Keratinocyte (primary cell): Measurements from ENCODE around the gene MUC6. TPM values are rescaled to one million over a fixed set of nuclear protein-coding genes. Genes with fewer than 3 reads are reported as not detected.

Experiments used
- DNase-seq: peaks from one replicate; pipeline ENCODE4 v3.0.0-alpha.2; 2011; ENCODE audit warnings: low read depth, missing footprints, low spot score
- FAIRE-seq: peaks from 2 replicates; lab custom pipeline; 2011; peaks lifted over from hg19 to GRCh38; lab: Jason Lieb, UNC
- H2AFZ ChIP-seq: 2 replicates; pipeline ENCODE4 v1.6.0; 2012; ENCODE audit warnings: low read length, control low read depth, inconsistent platforms; ENCODE audit not compliant: control insufficient read depth
- H3K27ac ChIP-seq: 2 replicates; pipeline ENCODE4 v1.5.1; 2011; ENCODE audit warnings: low read length; ENCODE audit not compliant: control insufficient read depth, insufficient read depth
- H3K27me3 ChIP-seq: 3 replicates; pipeline ENCODE4 v1.6.0; 2011; ENCODE audit warnings: low read length; ENCODE audit not compliant: control insufficient read depth, insufficient read depth; ENCODE audit errors: extremely low read depth
- H3K36me3 ChIP-seq, 2 experiments: 2 replicates in 1 of 2; 3 replicates in 1 of 2; pipeline ENCODE4 v1.5.1; 2011; ENCODE audit warnings: low read length in 2 of 2, mild to moderate bottlenecking in 1 of 2; ENCODE audit not compliant: control insufficient read depth in 2 of 2, insufficient read depth in 2 of 2; ENCODE audit errors: extremely low read depth in 1 of 2
- H3K4me1 ChIP-seq: 3 replicates; pipeline ENCODE4 v1.5.1; 2011; ENCODE audit warnings: low read length; ENCODE audit not compliant: control insufficient read depth, insufficient read depth; ENCODE audit errors: extremely low read depth
- H3K4me2 ChIP-seq: 3 replicates; pipeline ENCODE4 v1.6.0; 2011; ENCODE audit warnings: low read depth, low read length; ENCODE audit not compliant: control insufficient read depth, insufficient read depth; ENCODE audit errors: extremely low read depth
- H3K4me3 ChIP-seq, 3 experiments: fragments of 200-600 bp in 1 of 3; sonication (generic) in 1 of 3; 2 replicates in 2 of 3; 3 replicates in 1 of 3; pipeline ENCODE4 v1.5.1; 2011 to 2016; ENCODE audit warnings: low read length in 3 of 3, mild to moderate bottlenecking in 3 of 3, control low read depth in 2 of 3, inconsistent platforms in 1 of 3, low read depth in 1 of 3, mixed read lengths in 1 of 3, mixed run types in 1 of 3, moderate library complexity in 1 of 3; ENCODE audit not compliant: control insufficient read depth in 2 of 3, insufficient read depth in 2 of 3; ENCODE audit errors: extremely low read depth in 1 of 3
- H3K79me2 ChIP-seq: 2 replicates; pipeline ENCODE4 v1.6.0; 2012; ENCODE audit warnings: low read length; ENCODE audit not compliant: control insufficient read depth, insufficient read depth
- H3K9ac ChIP-seq: 3 replicates; pipeline ENCODE4 v1.6.0; 2011; ENCODE audit warnings: low read length; ENCODE audit not compliant: control insufficient read depth, insufficient read depth; ENCODE audit errors: extremely low read depth
- H3K9me1 ChIP-seq: 3 replicates; pipeline ENCODE4 v1.6.0; 2011; ENCODE audit warnings: low read length; ENCODE audit not compliant: control insufficient read depth, insufficient read depth; ENCODE audit errors: extremely low read depth
- H3K9me3 ChIP-seq: 2 replicates; pipeline ENCODE4 v1.5.1; 2012; ENCODE audit warnings: low read depth, low read length; ENCODE audit not compliant: control insufficient read depth
- H4K20me1 ChIP-seq: 3 replicates; pipeline ENCODE4 v1.6.0; 2011; ENCODE audit warnings: low read length; ENCODE audit not compliant: control insufficient read depth, insufficient read depth; ENCODE audit errors: extremely low read depth
- CTCF ChIP-seq, 3 experiments: IDR thresholded peaks in 1 of 3; conservative IDR thresholded peaks in 1 of 3; optimal IDR thresholded peaks in 1 of 3; 2 replicates in 2 of 3; 3 replicates in 1 of 3; pipeline versions ENCODE3 to v1.5.1; 2011; ENCODE audit warnings: low read length in 3 of 3, mild to moderate bottlenecking in 3 of 3, moderate library complexity in 2 of 3, control low read depth in 1 of 3, inconsistent platforms in 1 of 3; ENCODE audit not compliant: insufficient read depth in 2 of 3; ENCODE audit errors: extremely low read depth in 1 of 3
- EZH2 ChIP-seq: IDR thresholded peaks from one replicate; pipeline ENCODE4 v1.6.1; 2012; ENCODE audit warnings: inconsistent platforms, mild to moderate bottlenecking, low read length, moderate library complexity
- dilution Hi-C: fragments of 300-500 bp; cut with MboI; formaldehyde crosslinking; loops from one replicate; pipeline ENCODE4 v1.7.0; 2020; ENCODE audit warnings: low sequenced_read_pairs; ENCODE audit not compliant: extremely low pct_ligation_motif_present
- polyA plus RNA-seq, 5 experiments: library from polyadenylated mRNA; depleted of rRNA in 3 of 5; stranded (reverse) in 3 of 5; stranded (forward) in 1 of 5; unstranded in 1 of 5; fragments of >200 nt; gene quantifications; 1 replicate in 1 of 5; 2 replicates in 3 of 5; 3 replicates in 1 of 5; pipeline versions ENCODE4 v1.2.1 to v1.2.3, GENCODE V29; 2011 to 2012; ENCODE audit warnings: missing spikeins in 2 of 5, low read depth in 1 of 5, low replicate concordance in 1 of 5

MUC6 gene
- polyA plus RNA-seq, 1 donor (not counting 4 experiments of a cell fraction or from before 2014, with no cell fraction given) = not detected

GRCh38 chr11:965206-965775, 71.2 kb downstream of the MUC6 start:
- peaks cover 7% of the 10 kb centered on the region for H4K20me1 ChIP-seq
- H3K9ac ChIP-seq = no peak overlapping the region
- H3K4me2 ChIP-seq = no peak overlapping the region
- H2AFZ ChIP-seq = no peak overlapping the region
- FAIRE-seq (no peak), DNase-seq (no peak)
- H3K36me3 ChIP-seq = peaks cover under 1 to 9% of the 10 kb centered on the region in 2 experiments
- H3K9me1 ChIP-seq = peaks cover 2% of the 10 kb centered on the region
- no peaks in the 10 kb centered on the region for H3K9me3 ChIP-seq
- TF ChIP-seq CTCF (optimal IDR thresholded peaks at IDR 0.05 in 1 of 3, IDR thresholded peaks at IDR 0.05 in 1 of 3, conservative IDR thresholded peaks at IDR 0.05 in 1 of 3; ENCODE audit: extremely low read depth in 1 of 3, insufficient read depth in 2 of 3, low read length in 3 of 3) (no peak), EZH2 (no peak)
- no peak overlapping the region for H3K4me3 ChIP-seq
- H3K79me2 ChIP-seq = peaks cover 27% of the 10 kb centered on the region
- no peak overlapping the region for H3K27ac ChIP-seq
- H3K4me1 ChIP-seq = no peaks in the 10 kb centered on the region
- dilution Hi-C loops = no loop called here
- H3K27me3 ChIP-seq = no peaks in the 10 kb centered on the region

- Histone ChIP-seq H3K79me2 (peaks cover 20% of the 10 kb centered on the region), H3K27me3 (no peaks in the 10 kb centered on the region), H3K4me2 (no peak overlapping the region), H3K4me1 (peaks cover 2% of the 10 kb centered on the region), H3K9me1 (peaks cover 2% of the 10 kb centered on the region), H3K4me3 (no peak overlapping the region), H3K9me3 (no peaks in the 10 kb centered on the region), H3K27ac (no peak overlapping the region), H4K20me1 (no peaks in the 10 kb centered on the region), H2AFZ (no peak overlapping the region), H3K9ac (no peak overlapping the region), H3K36me3 (peaks cover 0 to 7% of the 10 kb centered on the region in 2 experiments)
- dilution Hi-C loops = no loop called here
- TF ChIP-seq CTCF (optimal IDR thresholded peaks at IDR 0.05 in 1 of 3, IDR thresholded peaks at IDR 0.05 in 1 of 3, conservative IDR thresholded peaks at IDR 0.05 in 1 of 3; ENCODE audit: extremely low read depth in 1 of 3, insufficient read depth in 2 of 3, low read length in 3 of 3) = no peak
- TF ChIP-seq EZH2 = no peak
- DNase-seq = no peak
- FAIRE-seq = no peak
These were observed 72.7 kb downstream of the MUC6 start for GRCh38 chr11:963852-964251.

Other genes with a start within 250 kb of the MUC6 start
- gene CEND1, start 246.6 kb downstream of the MUC6 start, polyA plus RNA-seq = not detected in 3 replicates
- gene SLC25A22, start 238.4 kb downstream of the MUC6 start, polyA plus RNA-seq = 8.4 to 21.2 TPM (median 13.5 TPM) in 3 replicates
- gene PIDD1, start 231.5 kb downstream of the MUC6 start, polyA plus RNA-seq = 2.5 to 6.4 TPM (median 2.9 TPM) in 3 replicates
- gene RPLP2, start 226.8 kb downstream of the MUC6 start, polyA plus RNA-seq = 632 to 1,901 TPM (median 797 TPM) in 3 replicates
- gene PNPLA2, start 217.8 kb downstream of the MUC6 start, polyA plus RNA-seq = 5.3 to 14.3 TPM (median 10.2 TPM) in 3 replicates
- 0.17 to 1.1 TPM (median 0.34 TPM) in 3 replicates for gene CRACR2B, start 208.8 kb downstream of the MUC6 start, polyA plus RNA-seq
- 434 to 997 TPM (median 500 TPM) in 3 replicates for gene CD151, start 203.8 kb downstream of the MUC6 start, polyA plus RNA-seq
- 145 to 308 TPM (median 245 TPM) in 3 replicates for gene POLR2L, start 194.2 kb downstream of the MUC6 start, polyA plus RNA-seq
- 42.1 to 73.0 TPM (median 70.8 TPM) in 3 replicates for gene TSPAN4, start 193.9 kb downstream of the MUC6 start, polyA plus RNA-seq
- 23.0 to 37.4 TPM (median 27.2 TPM) in 3 replicates for gene CHID1, start 125.9 kb downstream of the MUC6 start, polyA plus RNA-seq
- gene AP2A2, start 110.8 kb downstream of the MUC6 start, polyA plus RNA-seq = 42.4 to 79.1 TPM (median 47.8 TPM) in 3 replicates
- not detected in 3 replicates for gene MUC2, start 38.2 kb upstream of the MUC6 start, polyA plus RNA-seq
- not detected in 3 replicates for gene MUC5AC, start 121.2 kb upstream of the MUC6 start, polyA plus RNA-seq
- gene MUC5B, start 186.3 kb upstream of the MUC6 start, polyA plus RNA-seq = not detected in 3 replicates